ENCODE measurements around the gene PANK1. TPM values are rescaled to one million over a fixed set of nuclear protein-coding genes. Genes with fewer than 3 reads are reported as not detected.

Gene PANK1
- total and polyA plus RNA-seq, 9 of the 15 experiments (the other 6 are each of a cell fraction or from before 2014, with no cell fraction given): 1.7 to 10.7 (median 6.5) TPM

DNA sequence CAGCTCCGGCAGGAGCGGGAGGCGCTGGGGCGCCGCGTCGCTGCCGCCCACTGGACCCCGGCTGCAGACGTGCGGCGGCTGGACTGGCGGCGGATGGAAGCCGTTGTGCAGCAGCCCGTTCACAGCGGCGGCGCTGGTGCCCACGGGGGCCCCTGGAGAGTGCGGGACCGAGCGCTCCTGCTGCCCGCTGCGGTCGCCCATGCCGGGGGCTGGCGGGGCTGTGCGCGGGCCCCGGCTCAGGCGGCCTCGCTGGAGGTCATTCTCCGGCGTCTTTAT is 413 bp downstream of the PANK1 start:
- Histone ChIP-seq H3K9me3 (replicated peaks; ENCODE audit: control insufficient read depth, insufficient read depth, low read depth, low read length) (no peaks in the 10 kb centered on the region), H3K9me1 (ENCODE audit: control insufficient read depth, insufficient read depth, low read length) (no peaks in the 10 kb centered on the region), H2AFZ (ENCODE audit: low read depth, low read length) (peak overlapping the region; percentile 97), H3K4me3 (peak overlapping the region; percentile 74), H3K4me2 (ENCODE audit: insufficient read depth, low read length) (peak overlapping the region; percentile 92), H3K36me3 (ENCODE audit: control insufficient read depth, insufficient read depth, low read length) (no peaks in the 10 kb centered on the region), H3K27me3 (ENCODE audit: control insufficient read depth in 2 of 2, insufficient read depth in 2 of 2, low read length in 2 of 2) (no peaks in the 10 kb centered on the region), H3K27ac (ENCODE audit: extremely low read depth, low read depth, low read length) (peak overlapping the region; percentile 84), H3K9ac (ENCODE audit: insufficient read depth in 1 of 2, low read depth in 2 of 2, low read length in 2 of 2) (peak overlapping the region; percentile 76 to 96), H4K20me1 (replicated peaks; ENCODE audit: control insufficient read depth, insufficient read depth, low read length) (no peaks in the 10 kb centered on the region), H3K4me1 (replicated peaks in 1 of 2; ENCODE audit: control insufficient read depth in 2 of 2, insufficient read depth in 2 of 2, low read length in 2 of 2) (peaks cover 13 to 25% of the 10 kb centered on the region in 2 experiments; a peak in 4 of 5 replicates), H3K79me2 (ENCODE audit: control insufficient read depth, insufficient read depth, low read length) (peaks cover 55% of the 10 kb centered on the region)
- DNase-seq (ENCODE audit: extremely low read depth in 1 of 4, low spot score in 3 of 4) (no peak), FAIRE-seq (no peak), ATAC-seq (peak; percentile 48)
- ChIA-PET CTCF (ENCODE audit: low intra/inter-chr PET ratio) (interaction anchor here (1.0 kb wide), 1 partner anchor 56 kb away, joined by 5 read pairs; the partner anchor contains the start of gene KIF20B), POLR2A (interaction anchor here (1.5 kb wide), 1 partner anchor 9 kb away, joined by 4 read pairs; no protein-coding TSS in a partner anchor)
- intact Hi-C loops (cut with micrococcal nuclease) (loop anchor here (1.0 kb wide), 1 partner anchor 57 kb away; the partner anchor contains the start of gene KIF20B), in situ Hi-C loops (cut with MboI) (no loop called here)
- no TSS peak for BruUV-seq (replicated peaks)
- WGBS (ENCODE audit: insufficient coverage, low coverage, missing lambda C conversion rate): 0% methylated on average over 2 of the region's 35 CpGs
- TF ChIP-seq, protein P1, sequence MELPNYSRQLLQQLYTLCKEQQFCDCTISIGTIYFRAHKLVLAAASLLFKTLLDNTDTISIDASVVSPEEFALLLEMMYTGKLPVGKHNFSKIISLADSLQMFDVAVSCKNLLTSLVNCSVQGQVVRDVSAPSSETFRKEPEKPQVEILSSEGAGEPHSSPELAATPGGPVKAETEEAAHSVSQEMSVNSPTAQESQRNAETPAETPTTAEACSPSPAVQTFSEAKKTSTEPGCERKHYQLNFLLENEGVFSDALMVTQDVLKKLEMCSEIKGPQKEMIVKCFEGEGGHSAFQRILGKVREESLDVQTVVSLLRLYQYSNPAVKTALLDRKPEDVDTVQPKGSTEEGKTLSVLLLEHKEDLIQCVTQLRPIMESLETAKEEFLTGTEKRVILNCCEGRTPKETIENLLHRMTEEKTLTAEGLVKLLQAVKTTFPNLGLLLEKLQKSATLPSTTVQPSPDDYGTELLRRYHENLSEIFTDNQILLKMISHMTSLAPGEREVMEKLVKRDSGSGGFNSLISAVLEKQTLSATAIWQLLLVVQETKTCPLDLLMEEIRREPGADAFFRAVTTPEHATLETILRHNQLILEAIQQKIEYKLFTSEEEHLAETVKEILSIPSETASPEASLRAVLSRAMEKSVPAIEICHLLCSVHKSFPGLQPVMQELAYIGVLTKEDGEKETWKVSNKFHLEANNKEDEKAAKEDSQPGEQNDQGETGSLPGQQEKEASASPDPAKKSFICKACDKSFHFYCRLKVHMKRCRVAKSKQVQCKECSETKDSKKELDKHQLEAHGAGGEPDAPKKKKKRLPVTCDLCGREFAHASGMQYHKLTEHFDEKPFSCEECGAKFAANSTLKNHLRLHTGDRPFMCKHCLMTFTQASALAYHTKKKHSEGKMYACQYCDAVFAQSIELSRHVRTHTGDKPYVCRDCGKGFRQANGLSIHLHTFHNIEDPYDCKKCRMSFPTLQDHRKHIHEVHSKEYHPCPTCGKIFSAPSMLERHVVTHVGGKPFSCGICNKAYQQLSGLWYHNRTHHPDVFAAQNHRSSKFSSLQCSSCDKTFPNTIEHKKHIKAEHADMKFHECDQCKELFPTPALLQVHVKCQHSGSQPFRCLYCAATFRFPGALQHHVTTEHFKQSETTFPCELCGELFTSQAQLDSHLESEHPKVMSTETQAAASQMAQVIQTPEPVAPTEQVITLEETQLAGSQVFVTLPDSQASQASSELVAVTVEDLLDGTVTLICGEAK (IDR thresholded peaks at IDR 0.05): no peak
- TF ChIP-seq, protein P1 (CRISPR knock-in tag; IDR thresholded peaks at IDR 0.05): no peak
- TF ChIP-seq RBFOX2 (IDR thresholded peaks at IDR 0.05; ENCODE audit: low read depth, low read length) (peak; percentile 56), RBBP5 (IDR thresholded peaks at IDR 0.05; ENCODE audit: borderline replicate concordance, insufficient read depth, low read length, poor library complexity, severe bottlenecking) (peak; percentile 71), ZNF766 (CRISPR knock-in tag; conservative IDR thresholded peaks at IDR 0.05) (no peak), CCNT2 (IDR thresholded peaks at IDR 0.05; ENCODE audit: borderline replicate concordance, extremely low read depth, insufficient read length, low read depth, low read length) (peak; percentile 3), POLR2G (IDR thresholded peaks at IDR 0.05; ENCODE audit: low read depth, low read length) (peak; percentile 78)
- TF ChIP-seq, protein P2, sequence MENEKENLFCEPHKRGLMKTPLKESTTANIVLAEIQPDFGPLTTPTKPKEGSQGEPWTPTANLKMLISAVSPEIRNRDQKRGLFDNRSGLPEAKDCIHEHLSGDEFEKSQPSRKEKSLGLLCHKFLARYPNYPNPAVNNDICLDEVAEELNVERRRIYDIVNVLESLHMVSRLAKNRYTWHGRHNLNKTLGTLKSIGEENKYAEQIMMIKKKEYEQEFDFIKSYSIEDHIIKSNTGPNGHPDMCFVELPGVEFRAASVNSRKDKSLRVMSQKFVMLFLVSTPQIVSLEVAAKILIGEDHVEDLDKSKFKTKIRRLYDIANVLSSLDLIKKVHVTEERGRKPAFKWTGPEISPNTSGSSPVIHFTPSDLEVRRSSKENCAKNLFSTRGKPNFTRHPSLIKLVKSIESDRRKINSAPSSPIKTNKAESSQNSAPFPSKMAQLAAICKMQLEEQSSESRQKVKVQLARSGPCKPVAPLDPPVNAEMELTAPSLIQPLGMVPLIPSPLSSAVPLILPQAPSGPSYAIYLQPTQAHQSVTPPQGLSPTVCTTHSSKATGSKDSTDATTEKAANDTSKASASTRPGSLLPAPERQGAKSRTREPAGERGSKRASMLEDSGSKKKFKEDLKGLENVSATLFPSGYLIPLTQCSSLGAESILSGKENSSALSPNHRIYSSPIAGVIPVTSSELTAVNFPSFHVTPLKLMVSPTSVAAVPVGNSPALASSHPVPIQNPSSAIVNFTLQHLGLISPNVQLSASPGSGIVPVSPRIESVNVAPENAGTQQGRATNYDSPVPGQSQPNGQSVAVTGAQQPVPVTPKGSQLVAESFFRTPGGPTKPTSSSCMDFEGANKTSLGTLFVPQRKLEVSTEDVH (IDR thresholded peaks at IDR 0.05; ENCODE audit: low read depth, partially characterized antibody): no peak
